ENCODE data around the gene PTH2. TPM values are rescaled to one million over a fixed set of nuclear protein-coding genes. Genes with fewer than 3 reads are reported as not detected.

The PTH2 gene
- polyA plus RNA-seq, 3 donors, result not detected

- TF ChIP-seq, protein P1, sequence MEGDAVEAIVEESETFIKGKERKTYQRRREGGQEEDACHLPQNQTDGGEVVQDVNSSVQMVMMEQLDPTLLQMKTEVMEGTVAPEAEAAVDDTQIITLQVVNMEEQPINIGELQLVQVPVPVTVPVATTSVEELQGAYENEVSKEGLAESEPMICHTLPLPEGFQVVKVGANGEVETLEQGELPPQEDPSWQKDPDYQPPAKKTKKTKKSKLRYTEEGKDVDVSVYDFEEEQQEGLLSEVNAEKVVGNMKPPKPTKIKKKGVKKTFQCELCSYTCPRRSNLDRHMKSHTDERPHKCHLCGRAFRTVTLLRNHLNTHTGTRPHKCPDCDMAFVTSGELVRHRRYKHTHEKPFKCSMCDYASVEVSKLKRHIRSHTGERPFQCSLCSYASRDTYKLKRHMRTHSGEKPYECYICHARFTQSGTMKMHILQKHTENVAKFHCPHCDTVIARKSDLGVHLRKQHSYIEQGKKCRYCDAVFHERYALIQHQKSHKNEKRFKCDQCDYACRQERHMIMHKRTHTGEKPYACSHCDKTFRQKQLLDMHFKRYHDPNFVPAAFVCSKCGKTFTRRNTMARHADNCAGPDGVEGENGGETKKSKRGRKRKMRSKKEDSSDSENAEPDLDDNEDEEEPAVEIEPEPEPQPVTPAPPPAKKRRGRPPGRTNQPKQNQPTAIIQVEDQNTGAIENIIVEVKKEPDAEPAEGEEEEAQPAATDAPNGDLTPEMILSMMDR (IDR thresholded peaks at IDR 0.05), result no peak
- no peaks in the 10 kb centered on the region for H3K79me2 ChIP-seq (ENCODE audit: insufficient read depth, low read length)
- no peak within 1 kb of the TSS for H2AFZ ChIP-seq (ENCODE audit: insufficient read depth, low read depth, low read length, poor library complexity, severe bottlenecking)
- intact Hi-C loops (cut with micrococcal nuclease), result loop anchor here in 1 of 2 donors (10.0 kb wide), 1 partner anchor 50 kb away; no protein-coding TSS in a partner anchor
- no peak within 1 kb of the TSS for H3K9ac ChIP-seq (ENCODE audit: insufficient read depth, low read length, poor library complexity, severe bottlenecking)
- no peaks in the 10 kb centered on the region for H4K20me1 ChIP-seq (ENCODE audit: insufficient read depth, low read length)
- peaks cover 0 to 38% (median 19%) of the 10 kb centered on the region in 7 donors for H3K9me3 Mint-ChIP-seq
- no peak within 1 kb of the TSS for H3K27ac ChIP-seq (ENCODE audit: low read depth in 1 of 2, low read length in 2 of 2)
- H3K4me1 Mint-ChIP-seq, result peaks cover 42% of the 10 kb centered on the region
- H3K27me3 Mint-ChIP-seq (ENCODE audit: low read depth in 3 of 3), result peaks cover 97 to 100% (median 97%) of the 10 kb centered on the region in 3 donors
- H3K36me3 Mint-ChIP-seq, result peaks cover 0 to 27% of the 10 kb centered on the region in 2 donors
- H3K4me1 ChIP-seq (ENCODE audit: control insufficient read depth in 1 of 2, insufficient read depth in 2 of 2, low read length in 2 of 2), result peaks cover 13 to 27% of the 10 kb centered on the region in 2 donors
- H3K4me2 ChIP-seq (replicated peaks; ENCODE audit: extremely low read depth, low read length, poor library complexity, severe bottlenecking), result no peak within 1 kb of the TSS
- no peak within 1 kb of the TSS for H3K4me3 ChIP-seq (replicated peaks in 1 of 3; ENCODE audit: low read depth in 2 of 3, low read length in 3 of 3)
- H3K36me3 ChIP-seq (replicated peaks in 1 of 2; ENCODE audit: control insufficient read depth in 1 of 2, insufficient read depth in 2 of 2, low read length in 2 of 2), result no peaks in the 10 kb centered on the region
- no peak for DNase-seq
- peak within 1 kb of the TSS in 1 of 7 donors; percentile 13 for H3K27ac Mint-ChIP-seq
- 70% methylated on average over 7 of the region's 7 CpGs for WGBS (ENCODE audit: insufficient coverage)
- peak within 1 kb of the TSS in 1 of 2 donors; percentile 88 for H3K4me3 Mint-ChIP-seq
- H3K9me3 ChIP-seq (replicated peaks in 1 of 2; ENCODE audit: control insufficient read depth in 1 of 2, insufficient read depth in 1 of 2, low read length in 2 of 2), result peaks cover 0 to 48% of the 10 kb centered on the region in 2 donors
- H3K27me3 ChIP-seq (ENCODE audit: control insufficient read depth in 2 of 2, insufficient read depth in 2 of 2, low read length in 2 of 2), result peaks cover 81 to 99% of the 10 kb centered on the region in 2 donors
These were observed 1.9 kb upstream of the PTH2 start, which contains the start of gene GFY for GRCh38 chr19:49425178-49425577. Gene GFY, plus strand, starts transcription at chr19:49425388. Its CDS starts 1,043 bp downstream, at chr19:49426431.

GRCh38 chr19:49423985-49424303, 703 bp upstream of the PTH2 start:
- Histone ChIP-seq H3K9me3 (replicated peaks in 1 of 2; ENCODE audit: control insufficient read depth in 1 of 2, insufficient read depth in 1 of 2, low read length in 2 of 2) (peaks cover 0 to 48% of the 10 kb centered on the region in 2 donors), H3K27ac (ENCODE audit: low read depth in 1 of 2, low read length in 2 of 2) (no peak overlapping the region), H3K79me2 (ENCODE audit: insufficient read depth, low read length) (no peaks in the 10 kb centered on the region), H4K20me1 (ENCODE audit: insufficient read depth, low read length) (no peaks in the 10 kb centered on the region), H3K4me2 (replicated peaks; ENCODE audit: extremely low read depth, low read length, poor library complexity, severe bottlenecking) (no peak overlapping the region), H3K36me3 (replicated peaks in 1 of 2; ENCODE audit: control insufficient read depth in 1 of 2, insufficient read depth in 2 of 2, low read length in 2 of 2) (no peaks in the 10 kb centered on the region), H3K9ac (ENCODE audit: insufficient read depth, low read length, poor library complexity, severe bottlenecking) (no peak overlapping the region), H3K4me1 (ENCODE audit: control insufficient read depth in 1 of 2, insufficient read depth in 2 of 2, low read length in 2 of 2) (peaks cover 13 to 27% of the 10 kb centered on the region in 2 donors), H3K27me3 (ENCODE audit: control insufficient read depth in 2 of 2, insufficient read depth in 2 of 2, low read length in 2 of 2) (peaks cover 77 to 97% of the 10 kb centered on the region in 2 donors), H3K4me3 (replicated peaks in 1 of 3; ENCODE audit: low read depth in 2 of 3, low read length in 3 of 3) (no peak overlapping the region), H2AFZ (ENCODE audit: insufficient read depth, low read depth, low read length, poor library complexity, severe bottlenecking) (no peak overlapping the region)
- Mint-ChIP-seq H3K36me3 (peaks cover 0 to 29% of the 10 kb centered on the region in 2 donors), H3K4me1 (peaks cover 42% of the 10 kb centered on the region), H3K9me3 (peaks cover 0 to 38% (median 19%) of the 10 kb centered on the region in 7 donors), H3K4me3 (peak overlapping the region in 1 of 2 donors; percentile 85), H3K27ac (no peak overlapping the region), H3K27me3 (ENCODE audit: low read depth in 3 of 3) (peaks cover 93 to 100% (median 95%) of the 10 kb centered on the region in 3 donors)
- intact Hi-C loops (cut with micrococcal nuclease), result loop anchor here in 1 of 2 donors (10.0 kb wide), 1 partner anchor 49 kb away; no protein-coding TSS in a partner anchor
- no peak for DNase-seq
- TF ChIP-seq, protein P1 (IDR thresholded peaks at IDR 0.05), result no peak
- WGBS (ENCODE audit: insufficient coverage), result 8% methylated on average over 3 of the region's 3 CpGs
